Measurements from ENCODE around the gene CAP2.
"Not testable (repeated sequence)": the region's sequence is repeated elsewhere in the genome, so short reads cannot be mapped to it uniquely, and the experiment has no call there.

Gene CAP2

GRCh38 chr6:17440811-17441210 lies 47.4 kb downstream of the CAP2 start:
- DNase-seq (ENCODE audit: low spot score) = not testable (repeated sequence)

GRCh38 chr6:17442196-17442595 lies 48.8 kb downstream of the CAP2 start:
- DNase-seq (ENCODE audit: low spot score) = no peak

- no peak for DNase-seq (ENCODE audit: low spot score)
Measured at GRCh38 chr6:17446713-17447112, 53.3 kb downstream of the CAP2 start.

GRCh38 chr6:17448165-17448564 lies 54.8 kb downstream of the CAP2 start:
- DNase-seq (ENCODE audit: low spot score) = no peak

GRCh38 chr6:17450397-17450796 lies 57.0 kb downstream of the CAP2 start:
- no peak for DNase-seq (ENCODE audit: low spot score)

GRCh38 chr6:17450832-17451231 lies 57.4 kb downstream of the CAP2 start:
- DNase-seq (ENCODE audit: low spot score) = no peak

GRCh38 chr6:17452096-17452495 lies 58.7 kb downstream of the CAP2 start:
- DNase-seq (ENCODE audit: low spot score) = no peak

GRCh38 chr6:17454316-17455005 lies 61.1 kb downstream of the CAP2 start:
- DNase-seq (ENCODE audit: low spot score) = no peak

GRCh38 chr6:17455919-17456318 lies 62.5 kb downstream of the CAP2 start:
- no peak for DNase-seq (ENCODE audit: low spot score)

GRCh38 chr6:17456711-17457110 lies 63.3 kb downstream of the CAP2 start:
- DNase-seq (ENCODE audit: low spot score) = no peak

- no peak for DNase-seq (ENCODE audit: low spot score)
Measured at GRCh38 chr6:17457405-17457804, 64.0 kb downstream of the CAP2 start.

GRCh38 chr6:17457956-17458355 lies 64.6 kb downstream of the CAP2 start:
- DNase-seq (ENCODE audit: low spot score) = no peak

GRCh38 chr6:17458966-17459365 lies 65.6 kb downstream of the CAP2 start:
- DNase-seq (ENCODE audit: low spot score) = no peak

GRCh38 chr6:17460862-17461261 lies 67.5 kb downstream of the CAP2 start:
- DNase-seq (ENCODE audit: low spot score) = no peak

- no peak for DNase-seq (ENCODE audit: low spot score)
Measured at GRCh38 chr6:17466147-17466546, 72.8 kb downstream of the CAP2 start.

- DNase-seq (ENCODE audit: low spot score) = no peak
Measured at GRCh38 chr6:17466707-17467106, 73.3 kb downstream of the CAP2 start.

- DNase-seq (ENCODE audit: low spot score) = no peak
Measured at GRCh38 chr6:17469006-17469832, 75.8 kb downstream of the CAP2 start.

- no peak for DNase-seq (ENCODE audit: low spot score)
Measured at GRCh38 chr6:17470202-17470937, 77.0 kb downstream of the CAP2 start.

- DNase-seq (ENCODE audit: low spot score) = no peak
Measured at GRCh38 chr6:17470938-17471327, 77.5 kb downstream of the CAP2 start.

GRCh38 chr6:17472653-17473183 lies 79.3 kb downstream of the CAP2 start:
- no peak for DNase-seq (ENCODE audit: low spot score)

GRCh38 chr6:17473554-17473953 lies 80.2 kb downstream of the CAP2 start:
- no peak for DNase-seq (ENCODE audit: low spot score)

GRCh38 chr6:17474289-17474688 lies 80.9 kb downstream of the CAP2 start:
- DNase-seq (ENCODE audit: low spot score) = no peak
